Measurements from ENCODE around the gene SUGCT.

Gene SUGCT

GRCh38 chr7:40889539-40889938 is 754.7 kb downstream of the SUGCT start:
- no peak for TF ChIP-seq TEAD4 (IDR thresholded peaks at IDR 0.05)
- TF ChIP-seq FOXM1 (IDR thresholded peaks at IDR 0.05; ENCODE audit: borderline replicate concordance, low read depth), result no peak
- no peak for TF ChIP-seq CEBPB (IDR thresholded peaks at IDR 0.05)

DNA sequence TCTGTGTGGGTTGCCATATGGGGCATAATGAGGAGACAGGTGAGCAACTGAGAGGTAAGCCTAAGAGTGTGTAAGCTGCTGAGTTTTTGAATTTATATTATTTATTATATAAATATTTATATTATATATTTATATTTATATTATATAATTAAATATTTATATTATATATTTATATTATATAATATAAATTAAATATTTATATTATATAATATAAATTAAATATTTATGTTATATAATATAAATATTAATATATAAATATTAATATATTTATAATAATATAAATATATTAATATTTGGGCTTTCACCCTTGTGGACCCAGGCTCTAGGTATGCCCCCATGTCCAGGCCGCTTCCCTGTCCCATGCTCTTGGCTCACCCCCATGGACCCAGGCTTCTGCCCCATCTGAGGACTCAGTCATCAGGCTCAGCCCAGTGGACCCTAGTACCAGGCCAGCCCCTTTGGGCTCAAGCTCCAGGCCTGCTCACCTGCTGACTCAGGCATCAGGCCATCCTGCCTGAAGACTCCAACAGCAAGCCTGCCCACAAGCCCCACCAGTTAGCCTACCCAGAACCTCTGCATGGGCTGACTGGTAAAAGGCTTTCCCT is 755.4 kb downstream of the SUGCT start:
- no peak for TF ChIP-seq NFIC (IDR thresholded peaks at IDR 0.05)
- TF ChIP-seq YY1 (IDR thresholded peaks at IDR 0.05; ENCODE audit: low read depth), result no peak
- TF ChIP-seq ZBTB7A (IDR thresholded peaks at IDR 0.05; ENCODE audit: low read depth), result no peak
- TF ChIP-seq, protein P1, sequence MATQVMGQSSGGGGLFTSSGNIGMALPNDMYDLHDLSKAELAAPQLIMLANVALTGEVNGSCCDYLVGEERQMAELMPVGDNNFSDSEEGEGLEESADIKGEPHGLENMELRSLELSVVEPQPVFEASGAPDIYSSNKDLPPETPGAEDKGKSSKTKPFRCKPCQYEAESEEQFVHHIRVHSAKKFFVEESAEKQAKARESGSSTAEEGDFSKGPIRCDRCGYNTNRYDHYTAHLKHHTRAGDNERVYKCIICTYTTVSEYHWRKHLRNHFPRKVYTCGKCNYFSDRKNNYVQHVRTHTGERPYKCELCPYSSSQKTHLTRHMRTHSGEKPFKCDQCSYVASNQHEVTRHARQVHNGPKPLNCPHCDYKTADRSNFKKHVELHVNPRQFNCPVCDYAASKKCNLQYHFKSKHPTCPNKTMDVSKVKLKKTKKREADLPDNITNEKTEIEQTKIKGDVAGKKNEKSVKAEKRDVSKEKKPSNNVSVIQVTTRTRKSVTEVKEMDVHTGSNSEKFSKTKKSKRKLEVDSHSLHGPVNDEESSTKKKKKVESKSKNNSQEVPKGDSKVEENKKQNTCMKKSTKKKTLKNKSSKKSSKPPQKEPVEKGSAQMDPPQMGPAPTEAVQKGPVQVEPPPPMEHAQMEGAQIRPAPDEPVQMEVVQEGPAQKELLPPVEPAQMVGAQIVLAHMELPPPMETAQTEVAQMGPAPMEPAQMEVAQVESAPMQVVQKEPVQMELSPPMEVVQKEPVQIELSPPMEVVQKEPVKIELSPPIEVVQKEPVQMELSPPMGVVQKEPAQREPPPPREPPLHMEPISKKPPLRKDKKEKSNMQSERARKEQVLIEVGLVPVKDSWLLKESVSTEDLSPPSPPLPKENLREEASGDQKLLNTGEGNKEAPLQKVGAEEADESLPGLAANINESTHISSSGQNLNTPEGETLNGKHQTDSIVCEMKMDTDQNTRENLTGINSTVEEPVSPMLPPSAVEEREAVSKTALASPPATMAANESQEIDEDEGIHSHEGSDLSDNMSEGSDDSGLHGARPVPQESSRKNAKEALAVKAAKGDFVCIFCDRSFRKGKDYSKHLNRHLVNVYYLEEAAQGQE (IDR thresholded peaks at IDR 0.05; ENCODE audit: low read depth), result no peak
- TF ChIP-seq TAF1 (IDR thresholded peaks at IDR 0.05; ENCODE audit: low read depth), result no peak
- TF ChIP-seq MAX (IDR thresholded peaks at IDR 0.05), result no peak
- TF ChIP-seq EP300 (IDR thresholded peaks at IDR 0.05; ENCODE audit: borderline replicate concordance), result no peak
- no peak for TF ChIP-seq CEBPB (IDR thresholded peaks at IDR 0.05)
- no peak for TF ChIP-seq TEAD4 (IDR thresholded peaks at IDR 0.05)
- no peak for TF ChIP-seq TCF12 (IDR thresholded peaks at IDR 0.05; ENCODE audit: low read depth)

GRCh38 chr7:40891232-40891631 is 756.4 kb downstream of the SUGCT start:
- TF ChIP-seq CREB1 (IDR thresholded peaks at IDR 0.05; ENCODE audit: low read depth) (no peak), MAX (IDR thresholded peaks at IDR 0.05) (no peak), ZBTB7A (IDR thresholded peaks at IDR 0.05; ENCODE audit: low read depth) (no peak), CEBPB (IDR thresholded peaks at IDR 0.05) (no peak), TAF1 (IDR thresholded peaks at IDR 0.05; ENCODE audit: low read depth) (no peak), EP300 (IDR thresholded peaks at IDR 0.05; ENCODE audit: borderline replicate concordance) (no peak)

GRCh38 chr7:40899151-40899550 is 764.3 kb downstream of the SUGCT start:
- TF ChIP-seq TAF1 (IDR thresholded peaks at IDR 0.05; ENCODE audit: low read depth) (no peak), YY1 (IDR thresholded peaks at IDR 0.05; ENCODE audit: low read depth) (no peak), NFIC (IDR thresholded peaks at IDR 0.05) (no peak), CREB1 (IDR thresholded peaks at IDR 0.05; ENCODE audit: low read depth) (no peak), CEBPB (IDR thresholded peaks at IDR 0.05) (no peak), EGR1 (IDR thresholded peaks at IDR 0.05) (no peak), FOXM1 (IDR thresholded peaks at IDR 0.05; ENCODE audit: borderline replicate concordance, low read depth) (no peak), ZBTB7A (IDR thresholded peaks at IDR 0.05; ENCODE audit: low read depth) (no peak), EP300 (IDR thresholded peaks at IDR 0.05; ENCODE audit: borderline replicate concordance) (no peak), TEAD4 (IDR thresholded peaks at IDR 0.05) (no peak), MAX (IDR thresholded peaks at IDR 0.05) (no peak), TCF12 (IDR thresholded peaks at IDR 0.05; ENCODE audit: low read depth) (no peak), RAD21 (IDR thresholded peaks at IDR 0.05; ENCODE audit: low read depth) (no peak)
- TF ChIP-seq, protein P2, sequence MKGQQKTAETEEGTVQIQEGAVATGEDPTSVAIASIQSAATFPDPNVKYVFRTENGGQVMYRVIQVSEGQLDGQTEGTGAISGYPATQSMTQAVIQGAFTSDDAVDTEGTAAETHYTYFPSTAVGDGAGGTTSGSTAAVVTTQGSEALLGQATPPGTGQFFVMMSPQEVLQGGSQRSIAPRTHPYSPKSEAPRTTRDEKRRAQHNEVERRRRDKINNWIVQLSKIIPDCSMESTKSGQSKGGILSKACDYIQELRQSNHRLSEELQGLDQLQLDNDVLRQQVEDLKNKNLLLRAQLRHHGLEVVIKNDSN (IDR thresholded peaks at IDR 0.05), result no peak
- TF ChIP-seq, protein P1 (IDR thresholded peaks at IDR 0.05; ENCODE audit: low read depth), result no peak

DNA sequence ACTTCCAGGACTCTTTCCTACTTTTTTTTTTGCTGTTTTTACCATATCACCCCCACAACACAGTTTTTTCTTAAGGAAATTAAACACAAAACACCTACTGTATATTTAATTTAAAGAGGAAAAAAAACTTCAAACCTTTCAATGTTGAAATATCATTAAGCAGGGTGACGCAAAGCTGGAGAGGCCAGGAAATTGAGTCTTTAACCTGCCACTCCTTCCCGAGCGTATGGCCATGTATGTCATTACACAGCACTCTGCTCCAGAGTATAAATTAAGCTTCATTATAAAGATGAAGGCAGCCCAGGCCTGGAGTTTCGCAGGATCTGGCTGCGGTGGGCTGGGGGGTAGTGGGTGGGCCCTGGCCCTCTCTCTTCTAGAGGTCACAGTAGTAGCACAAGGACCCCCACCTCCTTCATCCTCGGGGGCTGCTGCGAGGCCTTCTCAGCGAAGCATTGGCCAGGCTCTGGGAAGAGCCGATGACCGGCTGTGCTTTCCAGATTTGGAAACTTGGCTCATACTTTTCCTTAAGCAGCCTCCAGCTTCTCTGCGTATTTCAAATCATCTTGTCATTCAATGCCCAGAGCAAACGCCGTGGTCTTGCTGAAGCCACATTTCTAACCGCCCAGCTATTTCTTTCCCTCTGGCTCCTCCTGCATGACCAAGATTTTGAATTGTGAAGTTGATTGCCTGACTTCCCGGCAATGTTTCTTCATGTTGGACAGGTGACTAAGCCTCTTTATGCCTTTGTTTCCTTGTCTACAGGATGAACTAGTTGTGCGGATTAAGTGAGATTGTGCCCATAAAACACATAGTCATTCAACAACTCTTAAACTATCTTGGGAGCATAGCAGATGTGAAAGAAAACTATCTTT is 765.1 kb downstream of the SUGCT start:
- TF ChIP-seq MAX (IDR thresholded peaks at IDR 0.05) (no peak), EGR1 (IDR thresholded peaks at IDR 0.05) (no peak), RAD21 (IDR thresholded peaks at IDR 0.05; ENCODE audit: low read depth) (no peak), TAF1 (IDR thresholded peaks at IDR 0.05; ENCODE audit: low read depth) (no peak), ZBTB7A (IDR thresholded peaks at IDR 0.05; ENCODE audit: low read depth) (no peak)
- TF ChIP-seq, protein P1 (IDR thresholded peaks at IDR 0.05; ENCODE audit: low read depth), result no peak
- TF ChIP-seq, protein P2 (IDR thresholded peaks at IDR 0.05), result no peak

Data from Ishikawa (cell line).